ENCODE data around the gene MCAM. TPM values are rescaled to one million over a fixed set of nuclear protein-coding genes. Genes with fewer than 3 reads are reported as not detected.

The MCAM gene
- total and polyA plus RNA-seq, 2 experiments from 2014 or later = 8.6 to 40.4 TPM

DNA sequence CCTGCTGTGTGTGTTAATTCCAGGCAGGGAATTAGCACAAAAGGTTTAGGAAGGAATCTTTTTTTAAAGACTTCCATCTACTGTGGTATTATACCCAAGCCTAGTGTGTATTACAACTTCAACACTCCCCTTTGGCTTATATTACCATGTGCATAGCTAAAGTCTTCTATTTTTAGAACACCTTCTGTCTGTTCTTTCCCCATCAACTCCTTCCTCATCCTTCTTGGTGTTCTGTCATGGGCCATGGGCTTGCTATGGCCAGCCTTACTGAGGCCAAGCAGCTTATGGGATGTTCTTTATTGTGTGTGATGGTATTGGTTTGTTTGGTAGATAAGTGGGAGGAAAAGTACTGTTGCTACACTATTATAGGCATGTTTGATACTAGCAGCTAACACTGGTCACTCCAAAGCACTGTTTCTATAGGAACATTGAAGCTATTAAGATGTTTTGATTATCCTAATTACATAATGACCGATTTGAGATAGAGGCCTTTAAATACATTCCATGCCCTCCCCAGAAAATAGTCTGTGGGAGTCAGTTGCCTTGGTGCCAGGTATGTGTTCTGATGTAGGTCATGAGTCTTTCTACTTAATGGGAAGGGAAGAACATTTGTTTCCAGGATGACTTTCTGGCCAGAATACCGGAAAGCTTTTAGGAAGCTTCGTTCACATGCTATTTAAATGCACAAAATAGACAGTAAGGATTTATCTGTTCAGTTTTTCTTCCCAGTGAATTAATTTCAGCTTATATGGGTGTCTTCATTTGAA, 16.5 kb downstream of the MCAM start:
- no peak overlapping the region for H3K4me3 ChIP-seq
- H3F3A ChIP-seq (ENCODE audit: insufficient read depth) = 0 out of 2 replicates have a peak, but pooled peaks cover under 1% of the 10 kb centered on the region
- in situ Hi-C loops (cut with MboI) = no loop called here
- H3K27ac ChIP-seq = no peak overlapping the region
- TF ChIP-seq EZH2phosphoT487 (IDR thresholded peaks at IDR 0.05; ENCODE audit: insufficient read depth, low read depth) (no peak), EZH2 (IDR thresholded peaks at IDR 0.05; ENCODE audit: insufficient read depth, poor library complexity, severe bottlenecking) (no peak)
- no peaks in the 10 kb centered on the region for H3K9me3 ChIP-seq (ENCODE audit: low read depth)
- H3K79me2 ChIP-seq (ENCODE audit: insufficient read depth) = no peaks in the 10 kb centered on the region
- no peaks in the 10 kb centered on the region for H3K27me3 ChIP-seq (replicated peaks; ENCODE audit: insufficient read depth)
- H3K9ac ChIP-seq = no peak overlapping the region
- H3K9me2 ChIP-seq (ENCODE audit: insufficient read depth) = no peaks in the 10 kb centered on the region
- no peak overlapping the region for H3K4me2 ChIP-seq (ENCODE audit: unreplicated experiment)
- 88 to 90% methylated on average over 3 of the region's 3 CpGs for WGBS, 2 experiments (ENCODE audit: low coverage in 1 of 2, low lambda C conversion rate in 2 of 2, missing lambda C conversion rate in 2 of 2)
- no peaks in the 10 kb centered on the region for H3K4me1 ChIP-seq (ENCODE audit: insufficient read depth)
- peaks cover 58% of the 10 kb centered on the region for H3K36me3 ChIP-seq (ENCODE audit: low read depth)
- no peak for DNase-seq
- no peaks in the 10 kb centered on the region for H4K20me1 ChIP-seq (ENCODE audit: insufficient read depth)
- H2AFZ ChIP-seq = no peak overlapping the region

DNA sequence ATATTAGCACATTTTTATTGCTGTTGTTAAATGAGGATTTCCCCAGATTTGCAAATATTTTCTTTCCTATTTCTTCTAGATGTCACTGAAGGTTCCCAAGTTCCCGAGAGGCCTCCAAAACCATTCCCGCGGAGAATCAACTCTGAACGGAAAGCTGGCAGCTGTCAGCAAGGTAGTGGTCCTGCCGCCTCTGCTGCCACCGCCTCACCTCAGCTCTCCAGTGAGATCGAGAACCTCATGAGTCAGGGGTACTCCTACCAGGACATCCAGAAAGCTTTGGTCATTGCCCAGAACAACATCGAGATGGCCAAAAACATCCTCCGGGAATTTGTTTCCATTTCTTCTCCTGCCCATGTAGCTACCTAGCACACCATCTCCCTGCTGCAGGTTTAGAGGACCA, 17.5 kb downstream of the MCAM start:
- Histone ChIP-seq H3K4me2 (ENCODE audit: unreplicated experiment) (no peak overlapping the region), H4K20me1 (ENCODE audit: insufficient read depth) (no peaks in the 10 kb centered on the region)
- TF ChIP-seq EZH2 (IDR thresholded peaks at IDR 0.05; ENCODE audit: insufficient read depth, poor library complexity, severe bottlenecking) (no peak), EZH2phosphoT487 (IDR thresholded peaks at IDR 0.05; ENCODE audit: insufficient read depth, low read depth) (no peak)

DNA sequence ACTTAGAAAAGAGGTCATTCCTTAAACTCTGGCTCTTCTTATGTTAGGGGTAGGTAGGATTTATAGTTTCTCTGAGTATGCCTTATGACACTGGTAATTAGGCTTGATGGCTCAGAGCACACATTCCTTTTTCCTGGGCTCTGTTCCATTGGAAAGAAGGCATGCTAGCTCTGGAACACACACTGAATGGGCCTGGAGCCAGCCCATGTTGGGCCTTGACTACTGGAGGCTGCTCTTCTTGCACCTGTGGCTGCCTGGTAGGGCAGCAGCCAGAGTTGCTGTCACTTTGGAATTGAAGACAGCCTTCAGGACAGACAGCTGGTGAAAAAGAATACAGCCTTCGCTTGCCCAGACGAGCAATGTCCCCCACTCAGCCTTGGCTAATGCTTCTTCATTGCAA, 18.2 kb downstream of the MCAM start:
- no peak overlapping the region for H3K4me2 ChIP-seq (ENCODE audit: unreplicated experiment)
- DNase-seq = no peak
- no peaks in the 10 kb centered on the region for H3K4me1 ChIP-seq (ENCODE audit: insufficient read depth)
- no peaks in the 10 kb centered on the region for H3K9me3 ChIP-seq (ENCODE audit: low read depth)
- peaks cover 53% of the 10 kb centered on the region for H3K36me3 ChIP-seq (ENCODE audit: low read depth)
- no peak overlapping the region for H3K4me3 ChIP-seq
- H3K9me2 ChIP-seq (ENCODE audit: insufficient read depth) = no peaks in the 10 kb centered on the region
- H2AFZ ChIP-seq = no peak overlapping the region
- whole genome bisulfite sequencing, 2 experiments (ENCODE audit: low coverage in 1 of 2, low lambda C conversion rate in 2 of 2, missing lambda C conversion rate in 2 of 2) = 96 to 98% methylated on average over 2 of the region's 2 CpGs
- no peak overlapping the region for H3K9ac ChIP-seq
- no peaks in the 10 kb centered on the region for H3F3A ChIP-seq (ENCODE audit: insufficient read depth)
- H4K20me1 ChIP-seq (ENCODE audit: insufficient read depth) = no peaks in the 10 kb centered on the region
- TF ChIP-seq EZH2phosphoT487 (IDR thresholded peaks at IDR 0.05; ENCODE audit: insufficient read depth, low read depth) (no peak), EZH2 (IDR thresholded peaks at IDR 0.05; ENCODE audit: insufficient read depth, poor library complexity, severe bottlenecking) (no peak)
- in situ Hi-C loops (cut with MboI) = no loop called here
- H3K79me2 ChIP-seq (ENCODE audit: insufficient read depth) = no peaks in the 10 kb centered on the region
- H3K27me3 ChIP-seq (replicated peaks; ENCODE audit: insufficient read depth) = no peaks in the 10 kb centered on the region
- no peak overlapping the region for H3K27ac ChIP-seq

More for the DNA sequence above, 17.5 kb downstream of the MCAM start:
- Histone ChIP-seq H3K79me2 (ENCODE audit: insufficient read depth) (no peaks in the 10 kb centered on the region), H3K36me3 (ENCODE audit: low read depth) (peaks cover 58% of the 10 kb centered on the region), H3K4me3 (no peak overlapping the region), H3K27me3 (replicated peaks; ENCODE audit: insufficient read depth) (no peaks in the 10 kb centered on the region), H3K27ac (no peak overlapping the region), H3F3A (ENCODE audit: insufficient read depth) (no peaks in the 10 kb centered on the region), H3K4me1 (ENCODE audit: insufficient read depth) (no peaks in the 10 kb centered on the region), H3K9me2 (ENCODE audit: insufficient read depth) (no peaks in the 10 kb centered on the region), H3K9ac (no peak overlapping the region), H3K9me3 (ENCODE audit: low read depth) (no peaks in the 10 kb centered on the region), H2AFZ (no peak overlapping the region)
- in situ Hi-C loops (cut with MboI) = no loop called here
- WGBS, 2 experiments (ENCODE audit: low coverage in 1 of 2, low lambda C conversion rate in 2 of 2, missing lambda C conversion rate in 2 of 2) = 95 to 98% methylated on average over 9 of the region's 9 CpGs
- no peak for DNase-seq

DNA sequence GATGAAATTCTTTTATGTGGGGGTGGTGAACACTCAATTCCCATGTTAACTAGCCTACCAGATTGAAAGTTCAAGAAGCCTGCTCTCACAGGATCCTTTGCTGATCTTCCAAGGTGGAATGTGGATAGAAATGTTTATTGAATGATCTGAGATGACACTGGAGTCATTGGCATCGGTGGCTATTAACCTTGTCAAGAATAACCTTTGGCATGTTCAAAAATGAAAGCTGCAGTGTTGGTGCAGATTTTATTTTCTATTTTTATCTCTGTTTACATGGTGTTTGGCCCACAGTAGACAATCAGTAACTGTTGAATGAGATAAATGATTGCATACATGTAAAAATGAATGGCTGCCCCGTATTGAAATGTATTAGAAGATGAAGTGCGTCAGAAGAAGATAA, 19.0 kb downstream of the MCAM start:
- Histone ChIP-seq H2AFZ (no peak overlapping the region), H3F3A (ENCODE audit: insufficient read depth) (no peaks in the 10 kb centered on the region), H3K27me3 (replicated peaks; ENCODE audit: insufficient read depth) (no peaks in the 10 kb centered on the region), H3K79me2 (ENCODE audit: insufficient read depth) (no peaks in the 10 kb centered on the region), H3K36me3 (ENCODE audit: low read depth) (peaks cover 46% of the 10 kb centered on the region), H3K4me2 (ENCODE audit: unreplicated experiment) (no peak overlapping the region), H3K4me1 (ENCODE audit: insufficient read depth) (no peaks in the 10 kb centered on the region), H3K27ac (no peak overlapping the region), H3K4me3 (no peak overlapping the region), H4K20me1 (ENCODE audit: insufficient read depth) (no peaks in the 10 kb centered on the region), H3K9ac (no peak overlapping the region), H3K9me2 (ENCODE audit: insufficient read depth) (no peaks in the 10 kb centered on the region), H3K9me3 (ENCODE audit: low read depth) (no peaks in the 10 kb centered on the region)
- WGBS, 2 experiments (ENCODE audit: low coverage in 1 of 2, low lambda C conversion rate in 2 of 2, missing lambda C conversion rate in 2 of 2) = 97 to 98% methylated on average over 3 of the region's 3 CpGs
- in situ Hi-C loops (cut with MboI) = no loop called here
- no peak for DNase-seq
- TF ChIP-seq EZH2phosphoT487 (IDR thresholded peaks at IDR 0.05; ENCODE audit: insufficient read depth, low read depth) = no peak
- no peak for TF ChIP-seq EZH2 (IDR thresholded peaks at IDR 0.05; ENCODE audit: insufficient read depth, poor library complexity, severe bottlenecking)
